CD4-positive, alpha-beta T cell treated with Interleukin-4 for 4 hours (primary cell): ENCODE results near the gene MAN1C1.
A peak's percentile ranks its signal among the peaks of the same experiment; 100 is the strongest.
"Not testable (repeated sequence)": the region's sequence is repeated elsewhere in the genome, so short reads cannot be mapped to it uniquely, and the experiment has no call there.

Source experiments
- DNase-seq: peaks from one replicate; pipeline ENCODE4 v3.0.0-alpha.2; 2020

The MAN1C1 gene

DNA sequence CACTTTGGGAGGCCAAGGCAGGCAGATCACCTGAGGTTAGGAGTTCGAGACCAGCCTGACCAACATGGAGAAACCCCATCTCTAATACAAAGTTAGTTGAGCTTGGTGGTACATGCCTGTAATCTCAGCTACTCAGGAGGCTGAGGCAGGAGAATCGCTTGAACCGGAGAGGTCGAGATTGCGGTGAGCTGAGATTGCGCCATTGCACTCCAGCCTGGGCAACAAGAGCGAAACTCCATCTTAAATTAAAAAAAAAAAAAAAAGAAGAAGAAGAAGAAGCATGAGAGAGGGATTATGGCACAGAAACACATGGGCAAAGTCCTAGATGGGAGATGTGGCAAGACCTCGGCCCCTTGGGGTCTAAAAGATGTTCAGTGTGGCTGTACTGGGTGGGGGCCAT lies 82.5 kb downstream of the MAN1C1 start:
- not testable (repeated sequence) for DNase-seq

DNA sequence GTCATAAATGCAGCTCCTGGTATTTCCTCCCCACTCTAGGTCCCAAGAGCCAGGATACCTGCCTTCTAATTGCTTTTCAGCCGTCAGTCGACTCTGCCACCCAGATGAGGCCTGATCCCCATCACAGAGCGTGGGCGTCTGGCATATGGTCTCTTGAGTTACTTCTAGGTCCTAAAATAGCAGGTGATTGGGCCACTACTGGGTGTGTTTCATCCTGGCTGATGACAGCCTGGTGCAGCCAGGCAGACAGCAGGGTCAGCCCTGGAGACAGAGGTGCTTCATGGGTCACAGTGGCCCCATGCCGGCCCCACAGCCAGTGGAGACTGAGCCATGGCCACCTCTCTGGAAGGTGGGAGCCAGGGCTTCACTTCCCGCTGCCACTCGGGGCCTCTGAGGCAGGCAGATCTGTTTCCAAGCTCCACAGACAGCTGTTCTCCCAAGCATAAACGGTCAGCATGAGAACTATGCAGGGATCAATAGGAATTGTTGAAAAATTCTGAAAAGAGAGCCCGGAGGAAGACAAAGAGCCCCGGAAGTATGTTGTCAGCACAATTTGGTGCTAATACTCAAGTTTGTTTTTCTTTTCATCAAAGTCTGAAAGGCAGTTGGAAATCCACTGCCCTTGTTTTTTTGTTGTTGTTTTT lies 83.0 kb downstream of the MAN1C1 start:
- DNase-seq, result no peak

DNA sequence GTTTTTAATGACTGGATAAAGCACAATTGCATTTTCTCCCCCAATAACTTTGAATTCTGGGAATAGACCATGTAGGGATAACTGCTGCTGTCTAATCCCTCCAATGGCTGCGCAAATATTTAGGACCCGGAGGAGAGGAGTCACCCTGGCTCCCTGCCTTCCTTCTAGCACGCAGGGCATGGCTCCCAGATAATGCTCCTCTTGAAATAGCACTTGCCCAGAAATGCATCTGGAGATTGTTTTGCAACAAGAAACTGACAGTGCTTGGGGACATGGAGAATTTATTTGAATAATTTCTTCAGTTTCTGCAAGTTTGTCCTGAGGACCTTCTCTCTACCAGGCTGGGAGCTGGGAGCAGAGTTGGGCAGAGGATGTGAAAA lies 83.5 kb downstream of the MAN1C1 start:
- no peak for DNase-seq

DNA sequence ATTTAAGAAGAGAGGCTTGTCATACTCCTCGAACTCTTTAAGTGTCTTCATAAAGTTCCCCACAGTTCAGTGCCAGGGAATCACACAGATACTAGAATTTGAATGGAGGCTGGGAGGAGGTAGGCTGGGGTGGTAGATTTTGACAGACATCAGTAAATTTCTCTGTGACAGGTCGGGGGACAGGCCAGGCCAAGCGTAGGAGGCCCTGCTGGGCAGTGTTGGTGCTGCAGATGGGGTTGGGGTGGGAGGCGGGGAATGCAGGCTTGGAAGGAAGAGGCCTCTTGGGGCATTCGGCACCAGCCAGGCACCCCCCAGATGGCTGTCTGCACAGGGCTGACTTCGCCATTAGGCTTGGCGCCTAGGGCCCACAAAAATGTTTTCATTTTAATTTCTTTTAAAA lies 84.0 kb downstream of the MAN1C1 start:
- no peak for DNase-seq

DNA sequence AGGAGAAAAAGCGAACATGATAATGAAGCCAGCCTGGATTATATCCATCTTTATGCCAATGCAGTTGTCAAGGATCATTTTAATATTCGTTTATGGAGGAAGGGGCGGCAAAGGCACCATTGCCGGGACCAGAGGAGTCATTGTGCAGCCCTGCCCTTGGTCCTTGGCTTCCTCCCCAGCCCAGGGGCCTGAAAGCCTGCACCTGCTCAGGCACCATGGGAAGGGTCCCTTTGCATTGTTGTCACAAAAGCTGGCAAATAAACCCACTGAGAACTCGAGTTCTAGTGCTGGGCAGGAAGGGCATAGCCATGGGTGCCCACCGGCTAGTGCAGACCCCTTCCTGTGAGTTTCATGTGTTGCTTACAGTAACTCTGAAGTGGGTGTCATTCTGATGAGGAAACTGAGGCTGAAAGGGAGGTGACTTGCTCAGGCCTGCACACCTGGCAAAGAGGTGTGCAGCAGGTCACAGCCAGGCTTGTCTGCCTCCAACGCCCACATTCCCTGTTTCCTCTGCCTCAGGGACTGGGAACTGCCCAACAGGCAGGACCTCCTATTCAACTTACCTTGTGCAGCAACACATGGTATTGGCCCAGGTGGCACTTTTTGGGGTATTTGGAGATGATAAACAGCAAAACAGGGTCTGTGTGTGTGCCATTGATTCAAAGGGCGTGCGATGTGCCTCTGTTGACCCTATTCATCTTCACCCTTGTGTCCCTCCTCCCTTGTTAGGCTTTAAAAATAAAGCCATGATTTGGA lies 84.6 kb downstream of the MAN1C1 start:
- DNase-seq, result no peak

- no peak for DNase-seq
Measured at GRCh38 chr1:25702101-25702775, 85.6 kb downstream of the MAN1C1 start.

GRCh38 chr1:25703041-25703440 lies 86.5 kb downstream of the MAN1C1 start:
- no peak for DNase-seq

GRCh38 chr1:25703671-25704266 lies 87.2 kb downstream of the MAN1C1 start:
- DNase-seq, result no peak

GRCh38 chr1:25704267-25704691 lies 87.7 kb downstream of the MAN1C1 start:
- peak; percentile 45 for DNase-seq

DNA sequence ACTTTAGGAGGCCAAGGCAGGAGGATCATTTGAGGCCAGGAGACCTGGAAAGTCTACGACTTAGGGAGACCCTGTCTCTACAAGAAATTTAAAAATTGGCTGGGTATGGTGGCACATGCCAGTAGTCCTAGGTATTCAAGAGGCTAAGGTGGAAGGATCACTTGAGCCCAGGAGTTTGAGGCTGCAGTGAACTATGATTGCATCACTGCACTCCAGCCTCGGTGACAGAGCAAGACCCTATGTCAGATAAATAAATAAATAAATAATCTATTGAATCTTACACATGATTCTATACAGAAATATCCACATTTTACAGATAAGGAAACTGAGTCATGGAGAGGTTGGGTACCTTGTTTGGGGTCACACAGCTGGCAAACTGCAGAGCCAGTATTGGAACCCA lies 89.1 kb downstream of the MAN1C1 start:
- no peak for DNase-seq

- no peak for DNase-seq
Measured at GRCh38 chr1:25706146-25707089, 89.8 kb downstream of the MAN1C1 start.

- DNase-seq, result no peak
Measured at GRCh38 chr1:25707280-25708016, 90.9 kb downstream of the MAN1C1 start.

GRCh38 chr1:25710583-25711347 lies 94.2 kb downstream of the MAN1C1 start:
- no peak for DNase-seq

DNA sequence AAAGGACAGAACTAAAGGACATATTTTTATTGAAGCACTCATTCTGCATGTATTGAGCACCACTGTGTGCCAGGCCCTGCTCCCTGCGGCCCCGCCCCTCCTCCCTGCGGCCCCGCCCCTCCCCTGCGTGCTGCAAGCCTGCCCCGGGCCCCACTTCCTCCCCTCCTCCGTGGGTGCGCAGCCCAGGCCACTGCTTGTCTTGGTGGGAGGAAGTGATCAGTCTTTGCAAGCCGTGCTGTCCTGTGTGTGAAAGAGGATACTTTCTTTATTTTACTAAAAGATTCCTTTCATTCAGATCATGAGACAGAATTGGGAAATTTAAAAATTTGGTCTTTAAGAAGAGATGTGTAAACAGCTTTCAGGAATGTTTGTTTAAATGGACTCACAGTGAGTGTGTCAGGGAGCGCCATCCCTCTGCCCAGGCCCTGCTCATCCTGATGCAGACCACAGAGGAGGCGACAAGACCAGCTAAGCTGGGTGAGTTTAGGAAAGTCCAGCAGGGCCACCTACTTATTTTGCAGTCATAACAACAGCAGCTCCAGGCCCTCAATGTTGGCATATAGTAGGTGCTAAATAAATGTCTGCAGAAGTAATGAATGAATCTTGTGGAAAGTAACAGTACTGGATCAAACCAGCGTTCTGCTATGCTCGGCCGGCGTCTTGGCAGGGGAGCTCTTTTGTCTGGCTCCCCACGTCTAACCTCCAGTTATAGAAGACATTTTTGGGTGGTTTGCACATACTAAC lies 95.1 kb downstream of the MAN1C1 start:
- DNase-seq, result peak; percentile 42

DNA sequence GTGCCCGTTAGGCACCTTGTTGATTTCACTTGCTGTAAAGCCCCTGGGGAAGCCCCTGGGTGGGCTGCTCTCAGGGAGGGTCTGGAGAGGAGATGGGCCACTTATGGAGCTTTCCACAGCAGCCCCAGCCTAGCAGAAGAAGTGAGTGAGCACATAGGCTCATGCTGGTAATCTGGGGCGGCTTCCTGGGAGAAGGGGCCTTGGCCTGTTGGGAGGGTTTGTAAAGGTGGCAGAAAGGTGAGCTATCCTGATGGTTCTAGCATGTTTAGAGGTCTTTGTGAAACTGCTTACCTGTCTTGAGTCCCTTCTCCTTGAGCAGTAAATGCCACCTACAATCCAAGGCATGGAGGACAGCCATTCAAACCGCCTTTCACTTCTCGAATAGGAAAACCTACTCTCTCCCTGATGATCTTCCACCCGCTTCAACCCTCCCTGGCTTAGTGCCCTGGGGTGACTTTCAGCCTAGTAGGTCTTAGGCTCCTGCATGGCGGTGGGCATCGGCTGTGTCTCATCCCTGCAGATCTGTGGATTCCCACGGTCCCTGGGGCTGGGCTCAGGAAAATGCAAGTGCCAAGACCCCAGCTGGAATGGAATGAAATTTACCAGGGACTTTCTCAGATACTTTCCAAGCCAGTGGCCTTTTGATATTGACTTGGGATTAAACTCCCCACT lies 95.8 kb downstream of the MAN1C1 start:
- DNase-seq, result no peak

GRCh38 chr1:25713961-25714360 lies 97.4 kb downstream of the MAN1C1 start:
- DNase-seq, result no peak

DNA sequence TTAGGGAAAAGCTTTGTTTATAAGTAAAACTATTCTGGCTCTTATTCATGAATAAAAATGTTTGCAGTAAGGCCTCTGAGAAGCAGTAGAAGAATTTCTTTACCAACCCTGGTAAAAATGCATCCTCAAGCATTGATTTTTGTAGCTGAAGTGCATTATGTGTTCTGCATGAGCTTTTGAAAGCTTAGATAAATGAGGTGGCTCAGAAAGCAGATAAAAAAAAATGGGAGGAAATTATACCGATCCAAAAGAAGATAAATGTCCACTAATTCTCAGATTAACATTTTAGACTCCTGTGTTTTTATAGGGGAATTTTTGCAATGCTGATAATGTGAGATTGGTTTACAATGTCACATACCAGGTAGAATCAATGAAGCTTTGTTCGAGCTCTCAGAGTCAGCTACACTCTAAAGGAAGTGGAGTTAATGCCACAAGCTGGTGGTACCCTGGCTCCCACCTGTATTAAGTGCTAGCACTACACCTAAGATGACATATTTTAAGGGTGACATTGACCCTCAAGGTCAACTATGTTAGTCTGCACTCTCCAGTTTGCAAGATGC lies 97.9 kb downstream of the MAN1C1 start:
- no peak for DNase-seq

DNA sequence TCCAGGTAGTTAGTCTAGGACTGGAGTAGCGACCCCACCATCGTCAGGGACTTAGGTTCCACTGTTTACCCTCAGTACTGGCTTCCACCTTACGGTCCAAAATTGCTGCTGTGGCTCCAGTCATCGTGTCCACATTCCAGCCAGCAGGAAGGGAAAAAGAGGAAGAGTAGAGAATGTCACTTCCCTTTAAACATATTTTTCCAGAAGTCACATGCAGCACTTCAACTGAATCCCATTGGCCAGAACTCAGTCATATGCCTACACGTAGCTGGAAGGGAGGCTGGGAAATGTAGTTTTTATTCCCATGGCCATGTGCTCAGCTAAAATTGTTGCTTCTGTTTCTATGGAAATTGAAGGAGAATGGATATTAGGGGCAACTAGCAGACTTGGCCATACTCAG lies 99.3 kb downstream of the MAN1C1 start:
- DNase-seq, result no peak

GRCh38 chr1:25716320-25716719 lies 99.7 kb downstream of the MAN1C1 start:
- DNase-seq, result no peak
